WTC11 (cell line): ENCODE data around the gene SPEF1. TPM values are rescaled to one million over a fixed set of nuclear protein-coding genes. Genes with fewer than 3 reads are reported as not detected.

Source experiments
- ATAC-seq: fragments of 200-7000 bp; cut with Tn5 transposase; 2 replicates; pipeline ENCODE4 v1.10.0; 2021; ENCODE audit warnings: mild to moderate bottlenecking, moderate library complexity
- CTCF ChIA-PET: fragments of 300-600 bp; sonication (Branson Sonifier 250); formaldehyde crosslinking; loops from one replicate; lab custom pipeline; 2021; ENCODE audit warnings: antibody characterized with exemption; lab: Charles Lee
- POLR2A ChIA-PET: fragments of 350-600 bp; sonication (Branson Sonifier 250); formaldehyde crosslinking; loops from one replicate; lab custom pipeline; 2021; ENCODE audit warnings: antibody characterized with exemption; lab: Charles Lee
- DNase-seq: peaks from one replicate; pipeline ENCODE4 v3.0.0; 2021; ENCODE audit warnings: low spot score
- H3K27ac Mint-ChIP-seq: 2 replicates; pipeline ENCODE4 v1.8.0; 2021; ENCODE audit warnings: mixed read lengths
- H3K27me3 Mint-ChIP-seq: 2 replicates; pipeline ENCODE4 v1.8.0; 2021; ENCODE audit warnings: low read depth, mild to moderate bottlenecking, moderate library complexity, mixed read lengths
- H3K36me3 Mint-ChIP-seq: 2 replicates; pipeline ENCODE4 v1.8.0; 2021; ENCODE audit warnings: mixed read lengths
- H3K4me1 Mint-ChIP-seq: 2 replicates; pipeline ENCODE4 v1.8.0; 2022; ENCODE audit warnings: mixed read lengths
- H3K4me3 Mint-ChIP-seq: 2 replicates; pipeline ENCODE4 v1.8.0; 2021; ENCODE audit warnings: mild to moderate bottlenecking, moderate library complexity, mixed read lengths
- H3K9me3 Mint-ChIP-seq: 2 replicates; pipeline ENCODE4 v1.8.0; 2021; ENCODE audit warnings: mixed read lengths
- AFF4 ChIP-seq: sonication (generic); formaldehyde crosslinking; IDR thresholded peaks from 2 replicates; pipeline ENCODE4 v1.8.1; 2023; ENCODE audit warnings: mild to moderate bottlenecking, missing genetic modification reagents, borderline replicate concordance
- E2F1 ChIP-seq: sonication (generic); formaldehyde crosslinking; IDR thresholded peaks from 2 replicates; pipeline ENCODE4 v1.8.0; 2022; ENCODE audit warnings: mild to moderate bottlenecking, missing genetic modification reagents
- ELF4 ChIP-seq: sonication (generic); formaldehyde crosslinking; IDR thresholded peaks from 2 replicates; pipeline ENCODE4 v1.8.1; 2022; ENCODE audit warnings: low read depth, mild to moderate bottlenecking, moderate library complexity, missing genetic modification reagents
- FOXK1 ChIP-seq: sonication (generic); formaldehyde crosslinking; IDR thresholded peaks from 2 replicates; pipeline ENCODE4 v1.8.0; 2022; ENCODE audit warnings: mild to moderate bottlenecking, moderate library complexity, missing genetic modification reagents
- FOXP4 ChIP-seq: sonication (generic); formaldehyde crosslinking; IDR thresholded peaks from 2 replicates; pipeline ENCODE4 v1.8.0; 2022; ENCODE audit warnings: mild to moderate bottlenecking, missing genetic modification reagents
- GTF2I ChIP-seq: fragments of 250-450 bp; sonication (Bioruptor Pico); conservative IDR thresholded peaks from 2 replicates; pipeline ENCODE4 v1.4.0; 2021; ENCODE audit warnings: mild to moderate bottlenecking
- IRF1 ChIP-seq: sonication (generic); formaldehyde crosslinking; IDR thresholded peaks from 2 replicates; pipeline ENCODE4 v1.8.0; 2023; ENCODE audit warnings: missing genetic modification reagents
- NR2C2 ChIP-seq: sonication (generic); formaldehyde crosslinking; IDR thresholded peaks from 2 replicates; pipeline ENCODE4 v1.8.0; 2022; ENCODE audit warnings: mild to moderate bottlenecking, missing genetic modification reagents
- PREB ChIP-seq: sonication (generic); formaldehyde crosslinking; IDR thresholded peaks from 2 replicates; pipeline ENCODE4 v1.8.1; 2022; ENCODE audit warnings: mild to moderate bottlenecking, missing genetic modification reagents, moderate library complexity, borderline replicate concordance
- USF2 ChIP-seq: sonication (generic); formaldehyde crosslinking; IDR thresholded peaks from 2 replicates; pipeline ENCODE4 v1.8.1; 2023; ENCODE audit warnings: mild to moderate bottlenecking, missing genetic modification reagents, moderate library complexity
- ZBTB21 ChIP-seq: sonication (generic); formaldehyde crosslinking; IDR thresholded peaks from 2 replicates; pipeline ENCODE4 v1.8.1; 2023; ENCODE audit warnings: mild to moderate bottlenecking, missing genetic modification reagents, borderline replicate concordance
- ZNF263 ChIP-seq: sonication (generic); formaldehyde crosslinking; IDR thresholded peaks from 2 replicates; pipeline ENCODE4 v1.8.1; 2022; ENCODE audit warnings: low read depth, mild to moderate bottlenecking, moderate library complexity, missing genetic modification reagents
- total RNA-seq: library from RNA; stranded (reverse); gene quantifications from 3 replicates; pipeline ENCODE4 v1.2.3, GENCODE V29; 2021
- TF ChIP-seq, protein P1 (sequence below): fragments of 200-600 bp; IDR thresholded peaks from 2 replicates; pipeline ENCODE4 v1.8.0; 2022; ENCODE audit warnings: antibody characterized with exemption

Gene SPEF1
- total RNA-seq, 1 experiment from 2014 or later: 0.72 TPM

GRCh38 chr20:3753501-3754275 is 27.6 kb downstream of the SPEF1 start (continued):
- TF ChIP-seq IRF1 (CRISPR knock-in tag) (no peak), NR2C2 (CRISPR knock-in tag) (no peak), FOXP4 (CRISPR knock-in tag) (no peak)

GRCh38 chr20:3753098-3753497 is 28.1 kb downstream of the SPEF1 start:
- ATAC-seq: peak; percentile 59
- peaks cover 18% of the 10 kb centered on the region for H3K36me3 Mint-ChIP-seq
- H3K9me3 Mint-ChIP-seq: no peaks in the 10 kb centered on the region
- ChIA-PET POLR2A (interaction anchor here (1.0 to 1.1 kb wide), 2 partner anchors 15 to 19 kb away, joined by 3 read pairs; partner anchors contain the start of gene ADISSP), CTCF (interaction anchor here (0.6 to 8.7 kb wide), 26 partner anchors 8 to 339 kb away, joined by 3 to 195 read pairs (median 5); partner anchors contain the start of genes ADISSP, AP5S1, CENPB and SPEF1)
- no peak overlapping the region for H3K27ac Mint-ChIP-seq
- H3K27me3 Mint-ChIP-seq: peaks cover 25% of the 10 kb centered on the region
- DNase-seq: peak; percentile 78
- TF ChIP-seq, protein P1, sequence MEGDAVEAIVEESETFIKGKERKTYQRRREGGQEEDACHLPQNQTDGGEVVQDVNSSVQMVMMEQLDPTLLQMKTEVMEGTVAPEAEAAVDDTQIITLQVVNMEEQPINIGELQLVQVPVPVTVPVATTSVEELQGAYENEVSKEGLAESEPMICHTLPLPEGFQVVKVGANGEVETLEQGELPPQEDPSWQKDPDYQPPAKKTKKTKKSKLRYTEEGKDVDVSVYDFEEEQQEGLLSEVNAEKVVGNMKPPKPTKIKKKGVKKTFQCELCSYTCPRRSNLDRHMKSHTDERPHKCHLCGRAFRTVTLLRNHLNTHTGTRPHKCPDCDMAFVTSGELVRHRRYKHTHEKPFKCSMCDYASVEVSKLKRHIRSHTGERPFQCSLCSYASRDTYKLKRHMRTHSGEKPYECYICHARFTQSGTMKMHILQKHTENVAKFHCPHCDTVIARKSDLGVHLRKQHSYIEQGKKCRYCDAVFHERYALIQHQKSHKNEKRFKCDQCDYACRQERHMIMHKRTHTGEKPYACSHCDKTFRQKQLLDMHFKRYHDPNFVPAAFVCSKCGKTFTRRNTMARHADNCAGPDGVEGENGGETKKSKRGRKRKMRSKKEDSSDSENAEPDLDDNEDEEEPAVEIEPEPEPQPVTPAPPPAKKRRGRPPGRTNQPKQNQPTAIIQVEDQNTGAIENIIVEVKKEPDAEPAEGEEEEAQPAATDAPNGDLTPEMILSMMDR: peak; percentile 57; the same call in 1 of the 2 replicates
- TF ChIP-seq PREB: no peak
- peaks cover 6% of the 10 kb centered on the region for H3K4me1 Mint-ChIP-seq
- H3K4me3 Mint-ChIP-seq: no peak overlapping the region

- POLR2A ChIA-PET: interaction anchor here (1.0 kb wide), 1 partner anchor 15 kb away, joined by 3 read pairs; the partner anchor contains the start of gene ADISSP
- no peak for ATAC-seq
These were observed 28.9 kb downstream of the SPEF1 start for GRCh38 chr20:3752386-3752759.

DNA sequence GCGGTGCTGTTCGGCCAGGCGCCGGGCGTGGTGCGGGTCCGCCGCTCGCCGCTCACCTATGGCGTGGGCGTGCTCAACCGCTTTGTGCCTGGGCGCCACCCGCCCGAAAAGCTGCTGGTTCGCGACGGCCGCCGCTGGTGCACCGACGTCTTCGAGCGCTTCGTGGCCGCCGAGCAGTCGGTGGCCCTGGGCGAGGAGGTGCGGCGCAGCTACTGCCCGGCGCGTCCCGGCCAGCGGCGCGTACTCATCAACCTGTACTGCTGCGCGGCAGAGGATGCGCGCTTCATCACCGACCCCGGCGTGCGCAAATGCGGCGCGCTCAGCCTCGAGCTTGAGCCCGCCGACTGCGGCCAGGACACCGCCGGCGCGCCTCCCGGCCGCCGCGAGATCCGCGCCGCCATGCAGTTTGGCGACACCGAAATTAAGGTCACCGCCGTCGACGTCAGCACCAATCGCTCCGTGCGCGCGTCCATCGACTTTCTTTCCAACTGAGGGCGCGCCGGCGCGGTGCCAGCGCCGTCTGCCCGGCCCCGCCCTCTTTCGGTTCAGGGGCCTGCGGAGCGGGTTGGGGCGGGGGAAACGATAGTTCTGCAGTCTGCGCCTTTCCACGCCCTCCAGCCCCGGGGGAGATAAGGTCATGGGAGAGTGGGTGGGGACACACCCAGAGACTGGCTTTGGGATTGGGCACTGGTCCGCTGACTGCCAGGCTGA is 29.4 kb downstream of the SPEF1 start:
- Mint-ChIP-seq H3K4me1 (peaks cover 6% of the 10 kb centered on the region), H3K9me3 (no peaks in the 10 kb centered on the region), H3K27ac (no peak overlapping the region), H3K36me3 (peaks cover 9% of the 10 kb centered on the region), H3K27me3 (peaks cover 38% of the 10 kb centered on the region), H3K4me3 (peak overlapping the region; percentile 41; the same call in 1 of the 2 replicates)
- ChIA-PET CTCF (interaction anchor here (0.9 to 8.7 kb wide), 22 partner anchors 8 to 189 kb away, joined by 3 to 195 read pairs (median 16); partner anchors contain the start of genes ADISSP, AP5S1, HSPA12B and SIGLEC1), POLR2A (no interaction called here)
- DNase-seq: peak; percentile 29
- ATAC-seq: no peak
- TF ChIP-seq ZNF263 (CRISPR knock-in tag): no peak
- no peak for TF ChIP-seq NR2C2 (CRISPR knock-in tag)
- TF ChIP-seq AFF4: no peak
- TF ChIP-seq ZBTB21 (CRISPR knock-in tag): no peak
- no peak for TF ChIP-seq ELF4 (CRISPR knock-in tag)
- TF ChIP-seq GTF2I (CRISPR knock-in tag): no peak
- TF ChIP-seq E2F1 (CRISPR knock-in tag): no peak

More at GRCh38 chr20:3752386-3752759, 28.9 kb downstream of the SPEF1 start:
- Mint-ChIP-seq H3K27me3 (peaks cover 32% of the 10 kb centered on the region), H3K36me3 (peaks cover 11% of the 10 kb centered on the region), H3K9me3 (no peaks in the 10 kb centered on the region), H3K4me1 (peaks cover 6% of the 10 kb centered on the region), H3K27ac (no peak overlapping the region), H3K4me3 (peak overlapping the region; percentile 41; the same call in 1 of the 2 replicates)
- CTCF ChIA-PET: interaction anchor here (0.6 to 8.7 kb wide), 24 partner anchors 7 to 340 kb away, joined by 3 to 195 read pairs (median 6); partner anchors contain the start of genes ADISSP, AP5S1 and SPEF1
- DNase-seq: no peak
- TF ChIP-seq FOXK1 (CRISPR knock-in tag) (no peak), USF2 (CRISPR knock-in tag) (peak; percentile 16; the same call in 1 of the 2 replicates)
- TF ChIP-seq, all 79 proteins: peak for 1
